SK-N-SH (cell line): ENCODE measurements around the gene KARS1. TPM values are rescaled to one million over a fixed set of nuclear protein-coding genes. Genes with fewer than 3 reads are reported as not detected.

Experiments used
- CTCF ChIA-PET: fragments of 300-600, 350-600 bp; formaldehyde crosslinking; extraction: SDS; loops from one replicate; lab custom pipeline; 2021; lab: Yijun Ruan, JAX
- POLR2A ChIA-PET: fragments of 350-600 bp; sonication (Branson Sonifier 250); formaldehyde crosslinking; extraction: SDS; loops from one replicate; lab custom pipeline; 2020; ENCODE audit warnings: antibody characterized with exemption, inconsistent platforms; lab: Yijun Ruan, JAX
- DNase-seq: peaks from one replicate; pipeline ENCODE4 v3.0.0; 2012
- H2AFZ ChIP-seq: fragments of 200-600 bp; sonication (generic); 2 replicates; pipeline ENCODE4 v1.8.1; 2016; ENCODE audit warnings: antibody characterized with exemption, mild to moderate bottlenecking, low read depth
- H3F3A ChIP-seq: fragments of 200-600 bp; sonication (generic); replicated peaks from 2 replicates; pipeline ENCODE3; 2016; ENCODE audit warnings: antibody characterized with exemption, mild to moderate bottlenecking; ENCODE audit not compliant: insufficient read depth
- H3K27ac ChIP-seq, 2 experiments: fragments of 200-500 bp in 1 of 2; fragments of 200-600 bp in 1 of 2; sonication (Bioruptor generic) in 1 of 2; sonication (generic), shearing (Covaris generic) in 1 of 2; 2 replicates each; pipeline versions ENCODE4 v1.5.1 to v1.6.1; 2014 to 2016; ENCODE audit warnings: low read depth in 2 of 2, inconsistent platforms in 1 of 2, low read length in 1 of 2, mild to moderate bottlenecking in 1 of 2, mixed read lengths in 1 of 2
- H3K27me3 ChIP-seq: fragments of 200-600 bp; sonication (generic), shearing (Covaris generic); 2 replicates; pipeline ENCODE4 v1.6.1; 2016; ENCODE audit warnings: mixed run types; ENCODE audit not compliant: insufficient read depth
- H3K36me3 ChIP-seq, 2 experiments: fragments of 200-500 bp in 1 of 2; fragments of 200-600 bp in 1 of 2; sonication (Bioruptor generic) in 1 of 2; sonication (generic) in 1 of 2; replicated peaks in 1 of 2; 2 replicates each; pipeline versions ENCODE3 to v1.5.1; 2014 to 2016; ENCODE audit warnings: low read length in 1 of 2, mild to moderate bottlenecking in 1 of 2; ENCODE audit not compliant: insufficient read depth in 2 of 2, control insufficient read depth in 1 of 2
- H3K4me1 ChIP-seq, 2 experiments: fragments of 200-500 bp in 1 of 2; fragments of 200-600 bp in 1 of 2; sonication (Bioruptor generic) in 1 of 2; sonication (generic), shearing (Covaris generic) in 1 of 2; 2 replicates each; pipeline versions ENCODE4 v1.5.1 to v1.6.1; 2014 to 2016; ENCODE audit warnings: low read depth in 1 of 2, low read length in 1 of 2, mixed run types in 1 of 2; ENCODE audit not compliant: insufficient read depth in 2 of 2, control insufficient read depth in 1 of 2
- H3K4me2 ChIP-seq: fragments of 200-600 bp; sonication (generic), shearing (Covaris generic); 2 replicates; pipeline ENCODE4 v1.6.1; 2017; ENCODE audit warnings: mixed run types
- H3K4me3 ChIP-seq, 2 experiments: fragments of 200-500 bp in 1 of 2; fragments of 200-600 bp in 1 of 2; sonication (Bioruptor generic) in 1 of 2; sonication (generic), shearing (Covaris generic) in 1 of 2; 2 replicates each; pipeline versions ENCODE4 v1.5.1 to v1.8.1; 2014 to 2016; ENCODE audit warnings: low read depth in 2 of 2, inconsistent platforms in 1 of 2, low read length in 1 of 2, mild to moderate bottlenecking in 1 of 2, mixed read lengths in 1 of 2, moderate library complexity in 1 of 2
- H3K79me2 ChIP-seq: fragments of 200-600 bp; sonication (generic); 2 replicates; pipeline ENCODE4 v1.8.1; 2017; ENCODE audit warnings: mild to moderate bottlenecking; ENCODE audit not compliant: insufficient read depth
- H3K9ac ChIP-seq: fragments of 200-600 bp; sonication (generic); 2 replicates; pipeline ENCODE4 v1.6.1; 2017; ENCODE audit warnings: mixed run types
- H3K9me2 ChIP-seq: fragments of 200-600 bp; sonication (generic); 2 replicates; pipeline ENCODE4 v1.6.1; 2017; ENCODE audit warnings: mixed run types
- H3K9me3 ChIP-seq: fragments of 200-600 bp; sonication (generic); 2 replicates; pipeline ENCODE4 v1.6.1; 2017; ENCODE audit warnings: mixed run types, mild to moderate bottlenecking, moderate library complexity
- H4K20me1 ChIP-seq: fragments of 200-600 bp; sonication (generic); 2 replicates; pipeline ENCODE4 v1.6.1; 2017; ENCODE audit warnings: mild to moderate bottlenecking, mixed run types; ENCODE audit not compliant: insufficient read depth
- CHD2 ChIP-seq: fragments of 150-350 bp; IDR thresholded peaks from 2 replicates; pipeline ENCODE4 v1.6.1; 2018; ENCODE audit warnings: low read length; ENCODE audit not compliant: partially characterized antibody
- EP300 ChIP-seq, 2 experiments: IDR thresholded peaks; 2 replicates each; pipeline versions ENCODE4 v1.4.0 to v1.6.1; 2012; ENCODE audit warnings: borderline replicate concordance in 1 of 2, low read depth in 1 of 2, low read length in 1 of 2
- EZH2phosphoT487 ChIP-seq: fragments of 200-600 bp; sonication (generic); IDR thresholded peaks from 2 replicates; pipeline ENCODE4 v1.6.1; 2017; ENCODE audit warnings: low read depth, mixed run types, mild to moderate bottlenecking, antibody characterized with exemption, moderate library complexity, borderline replicate concordance
- FOXJ3 ChIP-seq: sonication (generic); formaldehyde crosslinking; IDR thresholded peaks from 2 replicates; pipeline ENCODE4 v1.5.1; 2020; ENCODE audit warnings: mild to moderate bottlenecking, missing genetic modification reagents
- GABPA ChIP-seq: IDR thresholded peaks from 2 replicates; pipeline ENCODE4 v1.4.0; 2012; ENCODE audit warnings: low read depth, mild to moderate bottlenecking
- JUND ChIP-seq: IDR thresholded peaks from 2 replicates; pipeline ENCODE4 v1.4.0; 2012
- MXI1 ChIP-seq: IDR thresholded peaks from 2 replicates; pipeline ENCODE4 v1.6.1; 2012; ENCODE audit warnings: mild to moderate bottlenecking, low read depth, low read length, improper control_type of control experiment
- NFIC ChIP-seq: IDR thresholded peaks from 2 replicates; pipeline ENCODE4 v1.4.0; 2012; ENCODE audit warnings: borderline replicate concordance
- NRF1 ChIP-seq: IDR thresholded peaks from 2 replicates; pipeline ENCODE4 v1.6.1; 2012; ENCODE audit warnings: low read depth, mild to moderate bottlenecking, low read length
- POLR2AphosphoS5 ChIP-seq: IDR thresholded peaks from 2 replicates; pipeline ENCODE4 v1.6.1; 2012; ENCODE audit warnings: low read depth, low read length
- RCOR1 ChIP-seq: fragments of 150-350 bp; IDR thresholded peaks from 2 replicates; pipeline ENCODE4 v1.6.1; 2017; ENCODE audit warnings: antibody characterized with exemption, low read length
- SIN3A ChIP-seq: IDR thresholded peaks from 2 replicates; pipeline ENCODE4 v1.6.1; 2012; ENCODE audit warnings: low read depth, mild to moderate bottlenecking, low read length, moderate library complexity, borderline replicate concordance
- SMC3 ChIP-seq: IDR thresholded peaks from 2 replicates; pipeline ENCODE4 v1.6.1; 2012; ENCODE audit warnings: low read depth, low read length, improper control_type of control experiment
- TAF1 ChIP-seq: IDR thresholded peaks from 2 replicates; pipeline ENCODE4 v1.6.1; 2012; ENCODE audit warnings: low read depth, mild to moderate bottlenecking, low read length, moderate library complexity, borderline replicate concordance
- TEAD4 ChIP-seq: IDR thresholded peaks from 2 replicates; pipeline ENCODE4 v1.4.0; 2012; ENCODE audit warnings: mild to moderate bottlenecking, borderline replicate concordance; ENCODE audit not compliant: insufficient read depth
- YY1 ChIP-seq: IDR thresholded peaks from 2 replicates; pipeline ENCODE4 v1.4.0; 2012; ENCODE audit warnings: low read depth, mild to moderate bottlenecking
- WGBS: methylation state at CpG from one replicate; pipeline ENCODE4 v1.1.6; 2017; ENCODE audit warnings: low lambda C conversion rate; 5-methylcytosine and 5-hydroxymethylcytosine counted together
- polyA plus RNA-seq, 3 experiments: library from polyadenylated mRNA; depleted of rRNA; stranded (reverse); fragments of >200 nt; gene quantifications; 2 replicates each; pipeline ENCODE4 v1.2.3, GENCODE V29; 2012
- TF ChIP-seq, protein P1 (sequence below): IDR thresholded peaks from 2 replicates; pipeline ENCODE4 v1.4.0; 2012; ENCODE audit warnings: low read depth, borderline replicate concordance
- TF ChIP-seq, protein P2 (sequence below): IDR thresholded peaks from 2 replicates; pipeline ENCODE4 v1.4.0; 2012; ENCODE audit warnings: low read depth
- TF ChIP-seq, protein P3 (sequence below): IDR thresholded peaks from 2 replicates; pipeline ENCODE4; 2012
- TF ChIP-seq, protein P4 (sequence below): IDR thresholded peaks from 2 replicates; pipeline ENCODE4 v1.4.0; 2012; ENCODE audit warnings: low read depth, borderline replicate concordance

KARS1 gene
- polyA plus RNA-seq, 1 of the 3 experiments (the other 2 are of a cell fraction) = 134 TPM

- Histone ChIP-seq H3K9me2 (no peaks in the 10 kb centered on the region), H2AFZ (no peak overlapping the region), H3K4me2 (no peak overlapping the region), H3F3A (peaks cover 16% of the 10 kb centered on the region), H3K4me1 (no peaks in the 10 kb centered on the region), H3K9ac (no peak overlapping the region), H3K27me3 (no peaks in the 10 kb centered on the region), H3K79me2 (no peaks in the 10 kb centered on the region), H3K27ac (no peak overlapping the region), H3K9me3 (no peaks in the 10 kb centered on the region), H3K4me3 (no peak overlapping the region), H3K36me3 (peaks cover 45 to 74% of the 10 kb centered on the region in 2 experiments), H4K20me1 (no peaks in the 10 kb centered on the region)
- TF ChIP-seq EZH2phosphoT487 = no peak
- no peak for TF ChIP-seq GABPA
- no peak for TF ChIP-seq SMC3
- no peak for TF ChIP-seq SIN3A
- TF ChIP-seq FOXJ3 (CRISPR knock-in tag) = no peak
- TF ChIP-seq NRF1 = no peak
- TF ChIP-seq, protein P1, sequence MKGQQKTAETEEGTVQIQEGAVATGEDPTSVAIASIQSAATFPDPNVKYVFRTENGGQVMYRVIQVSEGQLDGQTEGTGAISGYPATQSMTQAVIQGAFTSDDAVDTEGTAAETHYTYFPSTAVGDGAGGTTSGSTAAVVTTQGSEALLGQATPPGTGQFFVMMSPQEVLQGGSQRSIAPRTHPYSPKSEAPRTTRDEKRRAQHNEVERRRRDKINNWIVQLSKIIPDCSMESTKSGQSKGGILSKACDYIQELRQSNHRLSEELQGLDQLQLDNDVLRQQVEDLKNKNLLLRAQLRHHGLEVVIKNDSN = no peak
- TF ChIP-seq TAF1 = no peak
- TF ChIP-seq NFIC = no peak
- TF ChIP-seq EP300 (IDR thresholded peaks at IDR 0.05; ENCODE audit: borderline replicate concordance in 1 of 2, low read depth in 1 of 2, low read length in 1 of 2) = no peak
- no peak for TF ChIP-seq YY1
- TF ChIP-seq POLR2AphosphoS5 = no peak
- no peak for TF ChIP-seq RCOR1
- TF ChIP-seq, protein P2, sequence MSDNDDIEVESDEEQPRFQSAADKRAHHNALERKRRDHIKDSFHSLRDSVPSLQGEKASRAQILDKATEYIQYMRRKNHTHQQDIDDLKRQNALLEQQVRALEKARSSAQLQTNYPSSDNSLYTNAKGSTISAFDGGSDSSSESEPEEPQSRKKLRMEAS = no peak
- TF ChIP-seq TEAD4 = no peak
- no peak for TF ChIP-seq JUND
- no peak for TF ChIP-seq CHD2
- TF ChIP-seq MXI1 = no peak
- TF ChIP-seq, protein P3, sequence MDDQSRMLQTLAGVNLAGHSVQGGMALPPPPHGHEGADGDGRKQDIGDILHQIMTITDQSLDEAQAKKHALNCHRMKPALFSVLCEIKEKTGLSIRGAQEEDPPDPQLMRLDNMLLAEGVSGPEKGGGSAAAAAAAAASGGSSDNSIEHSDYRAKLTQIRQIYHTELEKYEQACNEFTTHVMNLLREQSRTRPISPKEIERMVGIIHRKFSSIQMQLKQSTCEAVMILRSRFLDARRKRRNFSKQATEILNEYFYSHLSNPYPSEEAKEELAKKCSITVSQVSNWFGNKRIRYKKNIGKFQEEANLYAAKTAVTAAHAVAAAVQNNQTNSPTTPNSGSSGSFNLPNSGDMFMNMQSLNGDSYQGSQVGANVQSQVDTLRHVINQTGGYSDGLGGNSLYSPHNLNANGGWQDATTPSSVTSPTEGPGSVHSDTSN = no peak
- TF ChIP-seq, protein P4, sequence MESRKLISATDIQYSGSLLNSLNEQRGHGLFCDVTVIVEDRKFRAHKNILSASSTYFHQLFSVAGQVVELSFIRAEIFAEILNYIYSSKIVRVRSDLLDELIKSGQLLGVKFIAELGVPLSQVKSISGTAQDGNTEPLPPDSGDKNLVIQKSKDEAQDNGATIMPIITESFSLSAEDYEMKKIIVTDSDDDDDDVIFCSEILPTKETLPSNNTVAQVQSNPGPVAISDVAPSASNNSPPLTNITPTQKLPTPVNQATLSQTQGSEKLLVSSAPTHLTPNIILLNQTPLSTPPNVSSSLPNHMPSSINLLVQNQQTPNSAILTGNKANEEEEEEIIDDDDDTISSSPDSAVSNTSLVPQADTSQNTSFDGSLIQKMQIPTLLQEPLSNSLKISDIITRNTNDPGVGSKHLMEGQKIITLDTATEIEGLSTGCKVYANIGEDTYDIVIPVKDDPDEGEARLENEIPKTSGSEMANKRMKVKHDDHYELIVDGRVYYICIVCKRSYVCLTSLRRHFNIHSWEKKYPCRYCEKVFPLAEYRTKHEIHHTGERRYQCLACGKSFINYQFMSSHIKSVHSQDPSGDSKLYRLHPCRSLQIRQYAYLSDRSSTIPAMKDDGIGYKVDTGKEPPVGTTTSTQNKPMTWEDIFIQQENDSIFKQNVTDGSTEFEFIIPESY = no peak
- ChIA-PET POLR2A (no interaction called here), CTCF (no interaction called here)
- WGBS = 96% methylated on average over 10 of the region's 10 CpGs
- DNase-seq = no peak
Measured at GRCh38 chr16:75629132-75629531, 18.3 kb downstream of the KARS1 start.
